ENCODE results near the gene TMEM244.
"Not testable (repeated sequence)": the region's sequence is repeated elsewhere in the genome, so short reads cannot be mapped to it uniquely, and the experiment has no call there.

TMEM244 gene

DNA sequence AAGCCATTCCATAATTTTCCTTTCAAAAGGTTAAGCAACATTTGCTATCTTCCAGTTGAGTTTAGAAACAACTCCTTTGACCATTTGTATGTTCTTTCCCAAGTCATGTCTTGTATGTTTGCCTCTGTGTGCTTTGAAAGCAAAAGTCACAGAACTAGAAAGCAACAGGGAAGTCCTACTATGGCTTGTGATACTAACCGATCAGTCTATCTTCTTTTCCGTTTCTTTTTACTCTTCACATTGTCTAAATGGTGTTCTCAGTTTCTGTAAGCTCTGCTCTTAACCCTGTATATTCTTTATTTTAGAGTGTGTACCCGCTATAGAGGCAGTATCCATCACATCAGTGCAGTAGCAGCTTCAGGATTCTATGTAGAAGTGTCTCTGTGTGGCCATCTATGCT lies 32.9 kb downstream of the TMEM244 start:
- H3K4me3 ChIP-seq (replicated peaks; ENCODE audit: low read depth, low read length), result no peak overlapping the region
- no peak for DNase-seq (ENCODE audit: extremely low read depth, low read depth)

DNA sequence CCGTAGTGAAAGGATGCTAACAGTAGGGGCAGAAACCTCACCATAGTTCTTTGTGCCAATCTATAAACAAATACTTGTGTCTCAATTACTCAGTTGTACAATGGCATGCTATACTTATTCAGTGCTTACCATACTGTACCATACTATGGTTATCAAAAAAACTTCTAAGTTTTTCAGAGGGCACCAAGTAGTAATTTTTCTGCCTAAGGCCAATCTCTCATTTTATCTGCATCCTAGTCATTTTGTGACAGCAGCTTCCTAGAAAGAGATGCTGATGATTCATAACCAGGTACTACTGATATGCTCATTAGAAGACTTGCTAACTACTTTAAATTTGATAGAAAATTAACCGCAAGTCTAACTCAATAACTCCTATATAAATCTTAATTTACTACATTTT lies 42.9 kb downstream of the TMEM244 start:
- TF ChIP-seq, protein P1, sequence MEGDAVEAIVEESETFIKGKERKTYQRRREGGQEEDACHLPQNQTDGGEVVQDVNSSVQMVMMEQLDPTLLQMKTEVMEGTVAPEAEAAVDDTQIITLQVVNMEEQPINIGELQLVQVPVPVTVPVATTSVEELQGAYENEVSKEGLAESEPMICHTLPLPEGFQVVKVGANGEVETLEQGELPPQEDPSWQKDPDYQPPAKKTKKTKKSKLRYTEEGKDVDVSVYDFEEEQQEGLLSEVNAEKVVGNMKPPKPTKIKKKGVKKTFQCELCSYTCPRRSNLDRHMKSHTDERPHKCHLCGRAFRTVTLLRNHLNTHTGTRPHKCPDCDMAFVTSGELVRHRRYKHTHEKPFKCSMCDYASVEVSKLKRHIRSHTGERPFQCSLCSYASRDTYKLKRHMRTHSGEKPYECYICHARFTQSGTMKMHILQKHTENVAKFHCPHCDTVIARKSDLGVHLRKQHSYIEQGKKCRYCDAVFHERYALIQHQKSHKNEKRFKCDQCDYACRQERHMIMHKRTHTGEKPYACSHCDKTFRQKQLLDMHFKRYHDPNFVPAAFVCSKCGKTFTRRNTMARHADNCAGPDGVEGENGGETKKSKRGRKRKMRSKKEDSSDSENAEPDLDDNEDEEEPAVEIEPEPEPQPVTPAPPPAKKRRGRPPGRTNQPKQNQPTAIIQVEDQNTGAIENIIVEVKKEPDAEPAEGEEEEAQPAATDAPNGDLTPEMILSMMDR (IDR thresholded peaks at IDR 0.05; ENCODE audit: low read depth, low read length, missing control alignments), result no peak
- H3K4me3 ChIP-seq (replicated peaks; ENCODE audit: low read depth, low read length), result no peak overlapping the region
- no peak for DNase-seq (ENCODE audit: extremely low read depth, low read depth)

More for the DNA sequence above, 32.9 kb downstream of the TMEM244 start:
- TF ChIP-seq, protein P1 (IDR thresholded peaks at IDR 0.05; ENCODE audit: low read depth, low read length, missing control alignments), result no peak

DNA sequence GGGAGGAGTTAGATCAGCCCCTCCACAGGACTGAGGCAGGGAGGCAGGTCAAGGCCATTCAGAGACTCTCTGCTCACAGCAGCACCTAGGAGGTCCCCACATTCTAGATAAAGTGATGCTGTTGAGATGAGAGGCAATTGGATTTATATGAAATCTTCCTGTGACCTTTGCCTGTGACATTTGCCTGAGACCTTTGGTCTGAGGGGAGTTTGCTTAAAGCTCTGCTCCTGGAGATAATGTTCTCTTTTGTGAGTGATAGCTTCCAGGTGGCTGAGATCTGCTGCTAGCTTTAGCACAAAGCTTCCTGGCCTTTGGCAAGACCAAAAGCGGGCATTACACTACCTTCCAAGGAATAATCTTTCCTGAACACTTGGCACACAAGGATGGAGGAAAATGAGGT lies 43.3 kb downstream of the TMEM244 start:
- no peak overlapping the region for H3K4me3 ChIP-seq (replicated peaks; ENCODE audit: low read depth, low read length)
- TF ChIP-seq, protein P1 (IDR thresholded peaks at IDR 0.05; ENCODE audit: low read depth, low read length, missing control alignments), result no peak
- no peak for DNase-seq (ENCODE audit: extremely low read depth, low read depth)

DNA sequence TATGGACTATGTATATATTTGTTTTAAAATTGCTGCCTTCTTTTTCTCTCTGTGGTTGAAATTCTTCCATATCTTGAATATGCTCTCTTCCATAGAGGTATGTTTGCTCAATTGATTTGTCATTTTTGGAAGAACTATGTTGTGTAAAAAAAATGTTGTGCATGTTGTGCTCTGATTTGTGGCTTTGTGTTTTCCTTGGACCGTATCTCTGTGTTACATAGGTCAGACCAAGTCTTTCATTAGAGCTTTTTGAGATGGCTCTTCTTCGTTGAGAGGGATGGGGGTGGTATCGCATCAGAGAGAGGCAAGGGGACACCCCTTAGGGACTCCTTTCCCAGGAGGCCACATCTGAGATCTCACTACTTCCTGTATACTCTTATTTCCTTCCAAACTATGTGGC lies 43.8 kb downstream of the TMEM244 start:
- H3K4me3 ChIP-seq (replicated peaks; ENCODE audit: low read depth, low read length), result no peak overlapping the region
- DNase-seq (ENCODE audit: extremely low read depth, low read depth), result no peak
- TF ChIP-seq, protein P1 (IDR thresholded peaks at IDR 0.05; ENCODE audit: low read depth, low read length, missing control alignments), result no peak

DNA sequence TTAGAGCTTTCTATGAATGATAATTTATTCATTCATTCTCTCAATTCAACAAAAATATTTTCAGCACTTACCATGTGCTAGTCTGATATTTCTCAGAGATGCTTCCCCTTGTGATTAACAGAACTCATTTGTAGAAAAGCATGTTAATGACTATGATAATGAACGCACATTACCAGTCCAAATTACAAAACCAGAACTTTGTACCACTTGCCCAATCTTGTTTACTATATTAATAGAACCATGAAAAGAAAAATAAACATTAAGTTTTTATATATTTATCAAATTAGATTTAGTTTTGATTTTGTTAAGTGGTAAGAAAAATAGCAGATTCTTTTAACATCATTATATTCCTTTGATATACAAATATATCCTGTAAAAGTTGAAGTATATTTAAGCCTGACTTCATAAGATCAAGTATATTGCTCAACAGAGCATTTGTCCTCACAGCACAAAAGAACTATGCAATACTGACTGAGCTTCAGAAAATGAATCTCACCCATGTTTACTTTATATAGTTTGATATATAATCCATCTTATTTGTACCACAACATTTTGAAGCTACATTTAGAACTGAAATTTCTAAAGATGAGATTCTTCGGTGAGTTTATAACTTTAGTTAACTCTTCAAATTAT lies 48.9 kb downstream of the TMEM244 start:
- TF ChIP-seq, protein P1 (IDR thresholded peaks at IDR 0.05; ENCODE audit: low read depth, low read length, missing control alignments), result no peak
- DNase-seq (ENCODE audit: extremely low read depth, low read depth), result no peak

DNA sequence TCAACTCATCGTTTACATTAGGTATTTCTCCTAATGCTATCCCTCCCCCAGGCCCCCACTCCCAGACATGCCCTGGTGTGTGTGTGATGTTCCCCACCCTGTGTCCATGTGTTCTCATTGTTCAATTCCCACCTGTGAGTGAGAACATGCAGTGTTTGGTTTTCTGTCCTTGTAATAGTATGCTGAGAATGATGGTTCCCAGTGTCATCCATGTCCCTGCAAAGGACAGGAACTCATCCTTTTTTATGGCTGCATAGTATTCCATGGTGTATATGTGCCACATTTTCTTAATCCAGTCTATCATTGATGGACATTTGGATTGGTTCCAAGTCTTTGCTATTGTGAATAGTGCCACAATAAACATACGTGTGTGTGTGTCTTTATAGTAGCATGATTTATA lies 54.0 kb downstream of the TMEM244 start:
- not testable (repeated sequence) for H3K4me3 ChIP-seq (replicated peaks; ENCODE audit: low read depth, low read length); DNase-seq (ENCODE audit: extremely low read depth, low read depth)

More for the DNA sequence above, 48.9 kb downstream of the TMEM244 start:
- no peak overlapping the region for H3K4me3 ChIP-seq (replicated peaks; ENCODE audit: low read depth, low read length)

DNA sequence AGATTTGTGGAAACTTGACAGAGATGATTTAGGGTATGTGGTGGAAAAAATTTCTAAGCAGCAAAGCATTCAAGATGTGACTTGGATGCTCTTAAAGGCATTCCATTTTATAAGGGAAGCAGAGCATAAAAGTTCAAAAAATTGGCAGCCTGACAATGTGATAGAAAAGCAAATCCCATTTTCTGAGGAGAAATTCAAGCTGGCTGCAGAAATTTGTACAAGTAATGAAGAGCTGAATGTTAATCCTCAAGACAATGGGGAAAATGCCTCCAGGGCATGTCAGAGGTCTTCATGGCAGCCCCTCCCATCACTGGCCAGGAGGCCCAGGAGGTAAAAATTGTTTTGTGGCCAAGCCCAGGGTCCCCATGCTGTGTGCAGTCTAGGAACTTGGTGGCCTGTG lies 58.2 kb downstream of the TMEM244 start:
- DNase-seq (ENCODE audit: extremely low read depth, low read depth); H3K4me3 ChIP-seq (replicated peaks; ENCODE audit: low read depth, low read length): not testable (repeated sequence)

DNA sequence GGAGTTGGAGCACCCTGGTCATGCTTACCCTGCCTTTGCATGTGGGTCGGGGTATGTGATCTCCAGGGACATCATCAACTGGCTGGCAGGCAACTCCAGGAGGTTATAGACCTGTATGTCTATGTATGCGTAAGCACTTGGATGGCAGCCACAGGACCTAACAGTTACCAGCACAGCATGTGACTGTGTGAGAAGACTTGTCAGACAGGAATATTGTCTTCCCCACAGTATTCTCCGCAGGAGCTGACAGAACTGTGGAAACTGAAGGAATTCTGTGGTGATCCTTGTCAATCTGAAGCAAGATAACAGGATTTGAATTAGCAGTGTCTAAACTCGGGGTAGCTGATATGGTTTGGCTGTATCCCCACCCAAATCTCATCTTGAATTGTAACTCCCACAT lies 59.2 kb downstream of the TMEM244 start:
- DNase-seq (ENCODE audit: extremely low read depth, low read depth), result no peak
- H3K4me3 ChIP-seq (replicated peaks; ENCODE audit: low read depth, low read length), result no peak overlapping the region
- TF ChIP-seq, protein P1 (IDR thresholded peaks at IDR 0.05; ENCODE audit: low read depth, low read length, missing control alignments), result no peak
